GM18909 (cell line): ENCODE results near the gene MYNN.
"Not testable (repeated sequence)": the region's sequence is repeated elsewhere in the genome, so short reads cannot be mapped to it uniquely, and the experiment has no call there.

Source experiments
- ATAC-seq: cut with Tn5 transposase; IDR thresholded peaks from one replicate; pipeline ENCODE4 v1.9.1; 2021; ENCODE audit warnings: mild to moderate bottlenecking; ENCODE audit not compliant: unreplicated experiment, poor library complexity

The MYNN gene

GRCh38 chr3:169772897-169773816 is at the start of gene MYNN:
Gene MYNN (plus strand): TSS chr3:169773396. CDS start chr3:169774296, 900 bp downstream.
- ATAC-seq, result peak; percentile 87

- ATAC-seq, result not testable (repeated sequence)
These were observed 41.3 kb upstream of the MYNN start for GRCh38 chr3:169731857-169732256.

- no peak for ATAC-seq
These were observed 34.1 kb upstream of the MYNN start for GRCh38 chr3:169739067-169739466.

DNA sequence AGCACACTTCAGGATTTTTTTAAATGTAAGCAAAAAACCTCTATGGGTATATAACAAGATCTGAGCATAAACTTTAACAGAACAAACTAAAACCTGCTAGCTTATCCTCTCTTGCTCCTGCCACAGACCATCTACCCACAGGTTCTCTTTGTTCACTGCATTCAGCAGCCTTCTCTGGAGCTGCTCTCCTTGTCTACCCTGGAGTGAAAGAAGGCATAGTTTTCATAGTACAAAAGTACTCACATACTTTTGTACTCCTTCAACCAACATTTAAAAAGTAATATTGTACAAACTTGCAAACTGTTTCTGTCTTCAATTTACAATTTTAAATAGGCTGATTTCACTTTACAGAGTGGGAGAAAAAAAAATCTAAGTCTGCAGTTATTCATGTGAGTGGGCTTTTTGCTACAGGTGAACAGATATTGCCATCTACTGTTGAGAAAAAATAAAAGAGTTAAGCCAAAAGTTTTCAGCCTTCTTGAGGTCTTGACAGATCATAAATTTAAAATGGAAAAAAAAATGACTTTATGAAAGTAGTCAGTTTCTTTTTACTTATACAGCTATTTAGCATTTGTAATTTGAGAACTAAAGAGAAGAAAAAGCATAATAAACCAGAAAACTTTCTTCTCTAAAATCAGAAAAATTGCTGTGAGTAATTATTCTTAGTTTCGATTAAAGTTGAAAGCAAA is 28.7 kb upstream of the MYNN start:
- ATAC-seq, result no peak

GRCh38 chr3:169746924-169747323 is 26.3 kb upstream of the MYNN start:
- ATAC-seq, result no peak

DNA sequence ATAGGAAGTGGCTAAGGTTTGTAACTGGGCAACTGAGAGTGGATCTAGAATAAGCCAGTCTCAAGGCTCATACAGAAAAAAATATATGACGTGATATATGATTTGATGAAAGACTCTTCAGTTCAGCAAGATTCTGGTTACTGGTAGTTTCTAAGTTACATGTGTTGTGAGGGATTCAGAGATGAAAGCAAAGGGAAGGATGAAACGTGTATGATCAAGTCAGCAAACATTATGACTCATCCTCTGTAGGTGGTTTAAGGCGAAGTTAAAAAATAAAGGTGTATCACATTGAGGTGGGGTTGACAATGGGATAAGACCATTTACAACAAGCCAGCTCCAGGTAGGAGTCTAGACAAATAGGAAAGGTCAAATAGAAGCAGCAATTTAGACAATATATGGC is 24.5 kb upstream of the MYNN start:
- no peak for ATAC-seq

- peak; percentile 42 for ATAC-seq
These were observed 22.5 kb upstream of the MYNN start for GRCh38 chr3:169750665-169751064.

GRCh38 chr3:169751875-169752274 is 21.3 kb upstream of the MYNN start:
- no peak for ATAC-seq

GRCh38 chr3:169754711-169755110 is 18.5 kb upstream of the MYNN start:
- ATAC-seq, result no peak

DNA sequence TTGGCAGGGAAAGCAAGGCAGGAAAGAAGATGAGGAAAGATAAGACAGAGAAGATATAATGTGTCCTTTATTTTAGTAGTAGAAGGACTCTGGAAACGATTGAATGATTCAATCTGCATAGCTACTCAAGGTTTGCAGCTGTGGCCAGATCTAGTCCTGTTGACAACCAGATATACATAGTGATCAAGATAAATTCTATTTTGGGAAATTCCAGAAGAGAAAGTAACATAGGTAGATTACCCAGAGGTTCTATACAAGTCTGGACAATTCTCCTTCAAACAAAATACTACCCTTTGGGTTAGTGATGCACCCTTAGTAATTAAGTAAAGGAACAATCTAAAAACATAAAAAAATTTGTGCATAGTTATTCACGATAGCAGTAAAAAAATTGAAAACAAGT is 17.7 kb upstream of the MYNN start:
- no peak for ATAC-seq

DNA sequence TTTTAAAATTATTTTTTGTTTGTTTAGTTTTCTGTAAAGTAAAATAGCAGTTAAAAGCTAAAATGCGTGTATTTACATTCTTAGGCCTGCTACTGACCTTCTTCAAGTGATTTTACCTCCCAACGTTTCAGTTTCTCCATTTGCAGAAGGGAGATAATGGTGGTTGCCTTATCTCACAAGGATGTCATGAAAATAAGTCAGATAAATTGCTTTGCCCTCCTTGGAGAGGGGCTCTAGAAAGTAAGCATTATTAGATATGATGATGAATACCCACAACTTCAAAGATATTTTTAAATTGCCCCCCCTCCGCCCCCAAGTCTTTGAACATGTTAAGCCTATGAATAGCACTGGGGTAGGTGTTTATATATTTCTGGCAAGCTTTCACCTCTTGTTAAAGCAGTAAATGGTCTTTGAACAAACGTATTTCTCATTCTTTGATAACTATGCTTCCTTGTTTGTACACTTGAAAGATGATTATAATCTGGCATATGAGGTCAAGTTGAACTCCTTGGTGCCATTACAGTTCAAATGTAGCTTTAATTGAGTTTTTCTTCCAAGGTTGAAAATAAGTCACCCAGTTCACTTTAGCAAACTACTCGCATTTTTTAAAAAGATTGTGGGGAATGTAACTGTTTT is 14.7 kb upstream of the MYNN start:
- ATAC-seq, result no peak

DNA sequence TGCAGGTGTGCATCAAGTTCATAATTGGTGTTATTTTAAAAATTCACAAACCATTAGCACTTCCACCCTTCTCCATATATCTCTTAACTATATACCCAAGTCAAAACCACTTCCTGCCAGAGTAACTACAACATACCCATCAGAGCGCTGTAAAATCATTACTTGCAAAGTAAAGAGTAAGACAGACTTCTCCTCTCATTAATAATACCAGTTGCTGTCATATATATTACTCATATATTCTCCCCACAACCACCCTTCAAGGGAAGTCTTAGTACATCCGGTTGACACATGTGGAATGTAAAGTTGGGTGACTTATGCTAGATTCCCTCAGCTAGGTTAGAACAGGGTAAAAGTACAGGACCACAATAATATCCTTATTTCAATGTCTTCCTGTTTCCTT is 13.9 kb upstream of the MYNN start:
- ATAC-seq, result peak; percentile 73

DNA sequence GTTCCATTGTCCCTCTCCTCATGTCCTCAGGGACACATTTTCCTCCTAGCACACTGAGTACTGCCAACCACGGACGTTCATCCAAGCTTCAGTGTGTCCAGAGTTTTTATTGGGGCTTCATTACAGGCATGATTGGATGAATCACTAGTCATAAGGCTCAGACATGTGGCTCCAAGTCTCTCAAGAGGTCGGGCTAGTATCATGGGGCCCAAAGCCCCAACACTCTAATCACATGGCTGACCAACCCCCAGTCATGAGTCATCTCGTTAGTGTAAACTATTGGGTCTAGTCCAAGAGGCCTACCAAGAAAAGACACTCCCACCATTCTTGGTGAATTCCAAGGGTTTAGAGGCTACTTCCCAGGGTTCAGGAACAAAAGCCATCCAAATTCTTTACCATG is 12.7 kb upstream of the MYNN start:
- ATAC-seq, result no peak

- ATAC-seq, result peak; percentile 42
These were observed 8.8 kb upstream of the MYNN start for GRCh38 chr3:169764312-169764881.

DNA sequence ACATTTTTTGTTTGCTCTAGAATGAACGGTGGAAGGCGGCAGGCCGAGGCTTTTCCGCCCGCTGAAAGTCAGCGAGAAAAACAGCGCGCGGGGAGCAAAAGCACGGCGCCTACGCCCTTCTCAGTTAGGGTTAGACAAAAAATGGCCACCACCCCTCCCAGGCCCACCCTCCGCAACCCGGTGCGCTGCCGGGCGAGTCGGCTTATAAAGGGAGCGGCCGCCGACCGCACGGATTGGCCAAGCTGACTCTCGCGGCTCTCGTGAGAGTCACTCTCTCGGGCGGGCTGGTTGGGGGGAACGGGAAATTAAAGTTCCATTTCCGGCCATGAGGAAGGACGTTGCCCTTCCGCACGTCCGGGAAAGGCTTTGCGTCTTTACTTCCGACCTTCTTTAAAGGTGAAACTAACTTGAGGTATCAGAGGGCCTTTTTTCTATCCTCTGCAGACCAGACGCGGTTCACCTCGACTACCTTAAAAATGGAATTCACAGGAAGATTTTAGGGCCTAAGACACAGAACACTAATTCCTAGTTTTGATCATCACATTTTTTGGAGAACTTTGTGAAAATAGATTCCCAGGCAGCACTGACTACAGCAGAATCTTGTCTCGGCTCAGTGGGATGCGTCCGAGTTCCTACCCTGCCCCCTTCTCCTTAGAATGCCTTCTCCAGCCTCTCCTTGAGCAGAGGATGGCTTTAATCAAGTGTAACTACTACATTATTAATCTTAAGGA is 8.1 kb upstream of the MYNN start, which contains the start of gene TERC:
TERC (minus strand) TSS at position 179 of the 731 bp plus-strand sequence.
- ATAC-seq, result peak; percentile 85

DNA sequence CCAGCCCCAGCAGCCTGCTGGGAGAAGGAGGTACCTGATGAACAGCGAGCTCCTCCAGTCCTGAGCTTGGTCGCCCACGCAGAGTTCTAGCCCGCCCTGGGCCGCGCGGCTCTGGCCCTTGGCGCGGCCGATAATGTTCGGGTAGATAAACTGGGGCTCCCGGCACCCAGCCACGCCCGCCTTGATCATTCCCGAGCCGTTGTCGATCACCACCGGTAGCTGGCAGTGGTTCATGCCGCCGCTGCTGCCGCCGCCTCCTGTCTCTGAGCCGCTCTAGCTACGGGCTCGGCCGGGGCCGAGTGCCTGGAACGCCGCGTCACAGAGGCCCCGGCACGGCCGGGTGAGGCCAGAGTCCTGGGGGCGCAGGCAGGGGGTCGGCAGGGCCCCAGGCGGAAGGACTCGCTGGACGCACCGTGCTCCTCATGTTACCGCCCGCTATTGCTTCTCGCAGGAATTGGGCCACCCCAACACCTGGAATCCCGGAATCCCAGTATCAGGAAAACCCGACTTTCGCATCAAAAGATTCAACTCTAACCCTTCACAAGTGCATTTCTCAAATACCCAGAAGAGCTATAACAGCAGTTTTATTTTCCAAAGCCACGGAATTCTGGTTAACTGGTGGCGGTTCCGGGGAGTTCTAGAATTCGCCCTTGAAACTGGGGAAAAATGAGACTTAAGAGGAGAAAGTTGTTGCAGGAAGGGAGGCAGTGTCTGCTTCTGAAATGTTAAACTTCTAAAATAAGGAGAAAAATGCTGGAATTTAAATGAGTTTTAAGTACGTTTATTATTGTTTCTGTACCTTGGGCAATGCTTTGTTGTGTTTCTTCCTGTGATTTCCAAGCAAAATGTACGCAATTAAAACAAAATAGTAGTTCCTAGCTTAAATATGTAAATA is 3.7 kb upstream of the MYNN start, which contains the start of gene ACTRT3:
ACTRT3 (minus strand) TSS at position 275 of the 895 bp plus-strand sequence; CDS start at position 234, 41 bp downstream.
- peak; percentile 26 for ATAC-seq

DNA sequence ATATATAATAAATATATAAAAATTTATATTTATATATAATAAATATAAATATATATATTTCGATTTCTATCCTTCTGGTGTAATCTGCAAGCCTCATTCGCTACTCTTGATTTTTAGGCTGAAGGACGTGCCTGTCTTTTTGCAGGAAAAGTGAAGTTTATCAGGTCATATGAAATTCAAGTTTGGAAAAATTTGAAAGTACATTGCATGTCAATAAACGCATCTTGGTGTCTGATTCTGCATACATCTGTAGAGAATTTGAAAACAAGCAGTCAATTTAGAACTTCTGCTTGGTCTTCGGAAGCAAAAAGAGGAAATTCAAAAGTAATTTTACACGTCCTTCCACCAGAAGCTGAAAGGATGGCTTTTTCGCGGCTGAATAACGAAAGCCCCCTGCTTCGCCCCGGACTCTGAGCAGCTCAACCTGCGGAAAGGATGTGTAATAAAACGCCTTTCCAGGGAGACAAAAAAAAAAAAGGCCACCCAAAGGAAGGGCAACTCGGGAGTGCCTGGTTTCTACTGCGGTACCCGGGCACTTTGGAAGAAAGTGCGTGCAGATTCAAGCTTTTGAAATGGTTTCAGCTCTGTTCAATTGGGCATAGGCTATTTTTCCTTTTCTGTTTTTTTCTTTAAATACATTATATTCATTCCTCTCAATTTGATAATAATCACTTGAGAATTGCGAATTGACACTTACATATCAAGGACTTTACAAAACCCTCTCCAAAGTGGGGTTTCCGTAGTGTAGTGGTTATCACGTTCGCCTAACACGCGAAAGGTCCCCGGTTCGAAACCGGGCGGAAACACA is 1.5 kb upstream of the MYNN start:
- ATAC-seq, result peak; percentile 14

DNA sequence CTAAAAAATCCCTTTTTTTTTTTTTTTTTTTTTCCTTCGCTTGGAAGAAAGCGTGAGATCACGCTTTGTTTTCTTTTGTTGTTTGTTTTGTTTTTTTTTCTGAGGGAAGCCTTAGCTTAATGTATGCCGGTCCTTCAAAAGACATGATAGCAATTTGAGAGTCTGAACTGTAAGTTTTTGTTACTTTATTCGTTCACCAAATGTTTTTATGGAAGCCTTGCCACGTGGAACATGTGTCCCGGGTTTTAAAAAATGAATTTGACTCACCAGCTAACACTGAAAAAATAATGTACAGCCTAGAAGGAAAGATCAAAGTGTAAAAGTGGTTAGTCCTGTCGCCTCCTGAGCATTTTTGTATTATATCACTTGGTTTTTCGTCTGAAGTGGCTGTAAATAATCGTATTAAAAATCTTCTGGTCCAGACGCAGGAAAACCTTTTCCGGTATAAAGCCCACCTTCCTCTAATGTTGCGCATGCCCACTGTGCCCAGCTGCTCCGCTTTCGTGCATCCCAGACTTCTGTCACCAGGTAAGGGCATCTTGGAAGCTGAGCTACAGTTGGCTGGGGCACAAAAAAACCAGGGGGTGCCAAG is 795 bp upstream of the MYNN start:
- ATAC-seq, result peak; percentile 18
